Hematopoietic multipotent progenitor cell treated with erythropoietin and hydrocortisone succinate and interleukin-3 and kit ligand, for 6 days (in vitro differentiated cells): ENCODE measurements around the gene CRISPLD2.

Experiments
- DNase-seq: peaks from one replicate; pipeline ENCODE4 v3.0.0-alpha.2; 2015

CRISPLD2 gene, protein sequence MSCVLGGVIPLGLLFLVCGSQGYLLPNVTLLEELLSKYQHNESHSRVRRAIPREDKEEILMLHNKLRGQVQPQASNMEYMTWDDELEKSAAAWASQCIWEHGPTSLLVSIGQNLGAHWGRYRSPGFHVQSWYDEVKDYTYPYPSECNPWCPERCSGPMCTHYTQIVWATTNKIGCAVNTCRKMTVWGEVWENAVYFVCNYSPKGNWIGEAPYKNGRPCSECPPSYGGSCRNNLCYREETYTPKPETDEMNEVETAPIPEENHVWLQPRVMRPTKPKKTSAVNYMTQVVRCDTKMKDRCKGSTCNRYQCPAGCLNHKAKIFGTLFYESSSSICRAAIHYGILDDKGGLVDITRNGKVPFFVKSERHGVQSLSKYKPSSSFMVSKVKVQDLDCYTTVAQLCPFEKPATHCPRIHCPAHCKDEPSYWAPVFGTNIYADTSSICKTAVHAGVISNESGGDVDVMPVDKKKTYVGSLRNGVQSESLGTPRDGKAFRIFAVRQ

DNA sequence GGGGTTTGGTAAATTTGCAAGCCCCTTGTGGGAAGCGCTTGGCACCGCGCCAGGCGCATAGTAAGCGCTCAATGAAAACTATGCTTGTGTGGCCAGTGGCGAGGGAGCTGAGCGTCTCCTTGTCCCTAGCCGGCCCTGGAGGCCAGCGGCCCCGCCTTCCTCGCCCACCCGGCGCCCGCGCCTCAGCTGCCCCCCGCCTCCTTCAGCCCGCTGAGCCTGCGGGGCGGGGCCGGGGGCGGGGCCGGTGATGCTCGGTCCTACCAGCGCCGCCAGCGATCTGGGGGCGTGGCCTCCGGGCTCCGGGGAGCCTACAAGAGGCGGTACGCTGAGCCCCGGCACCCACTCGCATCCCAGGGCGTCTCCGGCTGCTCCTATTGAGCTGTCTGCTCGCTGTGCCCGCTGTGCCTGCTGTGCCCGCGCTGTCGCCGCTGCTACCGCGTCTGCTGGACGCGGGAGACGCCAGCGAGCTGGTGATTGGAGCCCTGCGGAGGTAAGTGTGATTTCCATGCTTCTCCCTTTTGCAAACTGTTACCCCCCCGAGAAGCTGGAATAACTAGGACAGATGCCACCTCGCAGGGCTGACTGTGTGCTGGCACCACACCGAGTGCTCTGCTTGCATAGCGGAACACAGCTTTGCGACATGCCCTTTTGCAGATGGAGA, at the start of gene CRISPLD2:
CRISPLD2 (plus strand) TSS at position 342 of the 661 bp plus-strand sequence. CDS start 18,511 bp downstream, outside the sequence.
- DNase-seq, result peak; percentile 95

DNA sequence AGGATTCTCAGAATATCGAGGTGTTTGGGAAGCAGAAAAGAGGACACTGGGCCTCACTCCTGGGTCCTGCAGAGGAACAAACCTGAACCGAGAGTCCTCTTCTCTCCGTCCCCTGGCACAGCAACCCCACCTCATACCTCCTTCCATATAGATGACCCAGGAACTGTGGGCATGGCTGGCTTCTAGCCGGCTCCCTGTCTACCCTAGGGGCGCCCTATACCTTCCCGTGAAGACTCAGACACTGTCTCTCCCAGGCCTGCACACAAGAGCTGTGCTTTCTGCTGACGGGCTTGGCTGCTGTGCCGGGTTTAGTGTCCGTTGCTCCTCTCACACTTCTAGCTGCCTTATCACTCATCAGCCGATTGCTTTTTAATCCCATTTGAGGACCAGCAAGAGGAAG, 46.5 kb upstream of the CRISPLD2 start:
- DNase-seq, result no peak

- DNase-seq, result peak; percentile 26
These were observed 45.0 kb upstream of the CRISPLD2 start for GRCh38 chr16:84774810-84775209.

DNA sequence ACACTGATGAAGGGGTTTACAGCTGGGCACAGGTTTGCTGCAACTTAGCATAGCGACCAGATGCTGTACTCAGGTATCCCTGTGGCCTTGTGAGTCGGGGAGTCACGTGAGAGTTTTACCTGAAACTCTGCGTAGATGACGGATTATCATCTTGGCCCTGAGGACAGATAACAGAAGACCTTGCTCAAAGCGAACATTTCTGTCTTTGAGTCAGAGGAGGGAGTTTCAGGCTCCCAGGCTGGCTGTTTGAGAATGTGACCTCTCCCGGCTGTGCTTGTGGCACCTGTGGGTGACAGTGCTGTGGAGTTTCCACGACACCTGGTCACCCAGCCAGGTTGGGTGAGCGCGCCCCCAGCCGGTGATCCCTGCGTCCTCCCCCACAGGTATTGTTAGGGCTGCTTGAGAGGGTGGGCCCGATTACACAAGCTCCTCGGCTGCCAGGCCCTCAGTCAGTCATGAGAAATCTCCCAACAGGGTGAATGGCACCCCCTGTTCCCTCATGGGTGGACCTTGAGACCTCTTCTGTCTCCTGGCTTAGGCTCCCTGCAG, 44.4 kb upstream of the CRISPLD2 start:
- no peak for DNase-seq

GRCh38 chr16:84777435-84777834, 42.4 kb upstream of the CRISPLD2 start:
- DNase-seq, result no peak

GRCh38 chr16:84778720-84779119, 41.1 kb upstream of the CRISPLD2 start:
- no peak for DNase-seq

GRCh38 chr16:84780063-84780462, 39.7 kb upstream of the CRISPLD2 start:
- no peak for DNase-seq

- no peak for DNase-seq
These were observed 39.0 kb upstream of the CRISPLD2 start for GRCh38 chr16:84780544-84781376.

DNA sequence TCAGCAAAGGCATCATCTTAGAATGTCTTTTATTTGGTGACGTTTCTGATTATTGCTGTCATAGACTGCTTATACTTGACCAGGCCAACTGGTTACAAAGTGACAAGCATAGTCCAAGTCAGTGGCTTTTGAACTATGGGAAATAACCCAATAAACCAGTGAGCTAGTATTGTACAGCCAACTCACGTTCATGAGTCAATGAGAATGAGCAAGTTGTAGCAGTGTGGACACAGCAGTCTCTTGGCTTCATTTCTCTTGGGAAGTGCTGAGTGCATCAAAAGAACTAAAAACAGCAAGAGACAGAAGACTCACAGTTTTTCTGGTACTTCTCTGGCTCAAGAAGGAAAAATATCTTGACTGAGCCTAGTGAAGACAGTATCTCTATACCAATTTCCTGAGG, 36.9 kb upstream of the CRISPLD2 start:
- no peak for DNase-seq

DNA sequence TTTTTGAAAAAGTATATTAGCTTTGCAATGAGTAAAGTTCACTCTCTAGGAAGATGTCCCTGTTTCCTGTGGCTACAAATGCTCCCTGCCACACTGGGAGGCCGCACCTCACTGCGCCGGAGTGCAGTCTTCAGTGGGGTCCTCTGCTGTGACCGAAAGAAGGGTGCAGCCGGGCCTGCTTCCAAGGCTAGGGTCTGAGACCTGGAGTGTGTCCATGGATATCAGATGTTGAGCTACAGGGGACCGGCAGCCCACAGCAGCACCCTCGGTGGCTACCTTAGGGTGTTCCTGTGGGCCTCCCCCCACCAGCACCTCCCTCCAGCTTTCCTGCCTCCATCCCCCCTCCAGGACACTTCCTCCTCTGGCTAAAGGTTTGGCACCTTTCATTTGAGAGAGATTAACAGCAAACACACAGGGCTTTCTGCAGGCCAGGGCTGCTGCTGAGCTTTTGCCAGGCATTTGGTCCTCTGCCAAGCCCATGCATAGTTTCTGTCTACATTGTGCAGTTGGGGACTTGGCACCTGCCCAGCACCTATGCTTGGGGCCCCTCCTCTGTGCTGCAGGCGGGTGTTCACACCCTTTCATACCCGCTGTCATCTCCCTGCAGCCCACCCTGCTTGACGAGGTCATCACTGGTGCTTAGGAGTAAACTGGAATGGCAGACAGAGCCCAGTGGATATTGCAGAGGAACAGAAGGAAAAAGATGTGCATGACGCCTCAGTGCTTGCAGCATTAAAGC, 33.8 kb upstream of the CRISPLD2 start:
- peak; percentile 73 for DNase-seq

GRCh38 chr16:84786605-84787262, 33.1 kb upstream of the CRISPLD2 start:
- no peak for DNase-seq

GRCh38 chr16:84787263-84787622, 32.5 kb upstream of the CRISPLD2 start:
- DNase-seq, result no peak

DNA sequence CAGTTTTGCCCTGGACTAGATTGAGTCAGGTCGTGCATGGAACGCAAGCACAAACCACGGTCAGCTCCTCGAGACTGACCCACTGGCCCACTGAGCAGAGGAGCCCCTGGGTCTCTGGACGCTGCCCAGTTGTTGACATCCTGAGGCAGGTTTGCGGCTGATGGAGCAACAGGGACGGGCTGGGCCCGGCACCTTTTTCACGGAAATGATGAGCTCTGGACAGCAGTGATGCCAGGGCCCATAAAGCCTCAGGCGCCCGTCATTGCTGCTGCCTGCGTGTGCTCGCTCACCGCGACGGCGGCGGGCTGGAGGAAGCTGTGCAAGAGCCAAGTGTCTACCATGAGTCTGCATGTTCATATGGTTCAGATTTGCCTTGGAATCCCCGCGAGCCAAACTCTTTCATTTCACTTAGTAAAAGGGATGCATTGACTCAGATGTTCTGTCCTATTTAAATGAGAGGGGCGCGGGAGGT, 30.8 kb upstream of the CRISPLD2 start:
- no peak for DNase-seq

DNA sequence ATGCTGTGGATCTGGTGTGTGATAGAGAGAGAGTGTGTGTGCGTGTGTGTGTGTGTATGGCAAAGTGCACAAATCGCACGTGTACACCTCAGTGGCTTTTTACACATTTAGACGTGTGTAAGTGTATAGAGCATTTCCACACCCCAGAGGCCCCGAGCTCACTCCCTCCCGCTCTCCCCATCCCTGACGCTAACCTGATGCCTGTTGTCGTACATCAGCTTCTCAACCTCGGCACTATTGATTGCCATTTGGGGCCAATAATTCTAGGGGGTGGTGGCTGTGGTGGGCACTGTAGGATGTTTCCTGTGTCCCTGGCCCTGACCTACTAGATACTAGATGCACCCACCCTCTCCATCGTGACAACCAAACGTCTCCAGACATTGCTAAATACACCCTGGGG, 30.4 kb upstream of the CRISPLD2 start:
- no peak for DNase-seq

DNA sequence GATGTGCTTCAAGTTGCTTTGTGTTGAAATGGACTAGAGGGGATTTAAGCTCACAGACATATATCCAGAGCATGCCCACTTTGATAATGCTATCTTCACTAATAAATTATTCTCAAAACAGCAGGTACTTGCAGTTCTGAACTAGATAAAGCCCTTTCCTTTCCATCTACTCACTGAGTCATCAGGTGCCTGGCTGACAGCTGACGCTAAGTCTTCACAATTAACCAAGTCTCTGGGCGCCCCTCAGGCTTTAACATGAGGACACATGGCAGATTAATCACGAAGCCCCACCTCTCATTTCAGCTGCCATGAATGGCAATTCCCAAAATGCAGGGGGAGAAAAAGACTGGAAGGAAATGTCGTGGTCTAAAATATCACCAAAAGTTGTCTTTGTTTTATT, 29.5 kb upstream of the CRISPLD2 start:
- DNase-seq, result no peak

- no peak for DNase-seq
These were observed 28.7 kb upstream of the CRISPLD2 start for GRCh38 chr16:84791088-84791487.

DNA sequence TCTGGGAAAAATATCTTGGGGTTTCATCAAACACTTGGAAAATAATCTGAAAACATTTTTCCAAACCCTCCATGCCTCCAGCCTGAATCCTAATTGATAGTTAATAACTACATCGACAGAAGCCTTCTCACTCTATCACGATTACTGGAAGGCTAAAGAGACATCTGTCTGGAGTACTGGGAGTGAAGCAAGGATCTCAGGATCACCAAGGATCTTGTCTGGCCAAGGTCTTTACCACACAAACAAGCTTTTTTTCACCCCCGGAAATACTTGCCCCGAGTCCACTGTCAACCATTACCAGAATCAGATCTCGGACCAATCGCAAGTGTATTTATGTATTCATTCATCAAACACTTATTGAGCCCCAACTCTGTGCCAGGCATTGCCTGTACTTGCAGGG, 28.3 kb upstream of the CRISPLD2 start:
- DNase-seq, result no peak

GRCh38 chr16:84794186-84794585, 25.6 kb upstream of the CRISPLD2 start:
- no peak for DNase-seq

GRCh38 chr16:84794626-84795025, 25.2 kb upstream of the CRISPLD2 start:
- no peak for DNase-seq

DNA sequence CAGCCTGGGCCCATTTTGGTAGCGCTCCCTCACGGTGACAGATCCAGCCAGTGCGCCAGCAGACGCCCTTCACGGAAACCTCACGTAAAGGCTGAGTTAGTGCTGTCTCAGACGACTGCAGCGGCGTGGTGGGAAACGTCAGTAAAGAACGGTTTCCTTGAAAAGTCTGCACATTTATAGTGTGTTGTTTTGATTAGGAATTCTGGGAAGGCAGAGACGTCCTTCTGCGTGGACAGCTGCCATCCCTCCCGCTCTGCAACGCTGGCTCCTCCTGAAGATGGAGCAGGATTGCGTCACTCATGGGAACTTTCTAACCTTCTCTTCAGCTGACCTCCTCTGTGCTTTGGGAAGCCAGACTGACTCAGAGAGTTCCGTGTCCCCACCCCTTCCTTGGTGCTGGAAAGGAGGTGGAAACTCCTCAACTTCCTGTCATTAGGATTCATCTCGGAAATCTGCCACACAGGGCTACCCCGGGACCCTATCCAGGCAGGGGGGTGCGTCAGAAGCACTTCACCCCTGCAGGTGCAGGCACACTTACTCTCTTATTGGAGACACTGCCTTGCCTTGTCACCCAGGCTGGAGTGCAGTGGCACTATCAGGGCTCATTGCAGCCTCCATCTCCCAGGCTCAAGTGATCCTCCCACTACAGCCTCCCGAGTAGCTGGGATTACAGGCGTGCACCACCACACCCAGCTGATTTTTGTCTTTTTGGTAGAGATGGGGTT, 24.3 kb upstream of the CRISPLD2 start:
- DNase-seq, result no peak
